Body of pancreas (tissue), 4 donors: ENCODE measurements around the gene SUGCT.

ENCODE experiments used
- CTCF ChIP-seq, 7 experiments: fragments of 450-650 bp in 4 of 7; fragments of 200-600 bp in 3 of 7; sonication (generic) in 3 of 7; IDR thresholded peaks; one replicate each; pipeline ENCODE4 v1.5.1; 2016 to 2019; ENCODE audit warnings: antibody characterized with exemption in 7 of 7
- POLR2A ChIP-seq, 3 donors: fragments of 450-650 bp; IDR thresholded peaks; one replicate each; pipeline ENCODE4 v1.6.1; 2016; ENCODE audit warnings: antibody characterized with exemption in 3 of 3, mild to moderate bottlenecking in 2 of 3

- no peak for TF ChIP-seq CTCF (IDR thresholded peaks at IDR 0.05)
- TF ChIP-seq POLR2A (IDR thresholded peaks at IDR 0.05), result no peak
Measured at GRCh38 chr7:40597517-40597916, 462.7 kb downstream of the SUGCT start.
